HS-5 (cell line): ENCODE results near the gene KLF13.

Experiments used
- DNase-seq: peaks from one replicate; pipeline ENCODE4 v3.0.0-alpha.2; 2012; ENCODE audit warnings: low read depth

The KLF13 gene

GRCh38 chr15:31316135-31316795 lies 10.4 kb upstream of the KLF13 start:
- DNase-seq, result no peak

- no peak for DNase-seq
These were observed 9.6 kb upstream of the KLF13 start for GRCh38 chr15:31317017-31317416.

DNA sequence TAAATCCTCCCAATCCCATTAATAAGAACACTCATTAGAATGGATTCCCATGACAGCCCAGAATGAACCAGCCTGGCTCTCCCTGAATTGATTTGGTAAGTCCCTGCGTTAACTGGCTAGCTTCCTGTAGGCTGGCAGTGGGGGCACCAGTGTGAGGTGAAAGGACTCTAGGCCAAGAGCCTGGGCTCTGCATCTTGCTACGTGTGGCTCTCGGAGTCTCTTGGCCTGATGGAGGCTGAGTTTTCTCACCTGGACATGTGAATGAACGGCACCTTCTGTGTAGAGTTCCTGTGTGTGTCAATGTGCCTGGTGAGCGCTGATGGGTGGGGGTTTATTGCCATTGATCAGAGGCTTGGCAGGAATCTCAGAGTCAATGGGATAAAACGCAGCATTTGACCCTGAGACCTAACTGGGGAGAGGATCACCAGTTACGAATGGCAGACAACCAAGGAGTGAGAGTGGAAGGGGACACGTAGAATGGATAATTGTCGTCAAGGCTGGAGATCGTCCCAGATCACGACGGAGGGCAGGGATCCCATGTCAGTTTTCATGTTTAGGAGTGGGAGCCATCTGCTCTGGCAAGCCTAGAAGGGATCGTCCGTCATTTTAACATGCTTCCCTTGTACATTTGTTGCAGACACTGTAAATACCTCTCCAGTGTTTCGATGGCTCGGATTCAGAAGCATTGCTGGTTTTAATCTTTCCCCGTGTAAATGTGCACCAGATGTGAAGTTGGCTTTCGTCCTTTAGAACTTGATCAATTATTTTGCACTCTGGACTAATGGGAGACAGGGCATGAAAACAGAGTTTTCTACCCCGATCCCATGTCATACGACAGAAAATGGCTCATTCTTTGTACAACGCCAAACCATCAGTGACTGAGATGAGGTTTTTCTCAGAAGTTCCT lies 9.0 kb upstream of the KLF13 start:
- no peak for DNase-seq

DNA sequence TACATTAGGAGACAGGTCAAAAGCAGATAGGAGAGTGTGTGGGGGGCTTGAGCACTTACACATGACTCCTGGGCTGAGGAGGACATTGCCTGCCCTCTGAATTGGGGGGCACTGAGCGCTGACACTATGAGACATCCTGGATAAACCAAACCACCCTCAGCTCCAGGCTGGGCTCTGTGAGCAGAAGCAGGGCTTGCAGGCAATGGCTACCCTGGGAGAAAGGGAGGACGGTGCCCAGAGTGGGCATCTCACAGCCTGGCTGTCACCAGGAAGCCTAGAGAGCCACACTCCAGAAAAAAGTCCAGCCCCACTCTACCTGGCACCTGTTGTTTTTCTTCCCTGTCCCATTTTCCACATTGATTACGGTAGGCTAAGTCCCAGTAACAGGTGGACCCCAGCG lies 8.2 kb upstream of the KLF13 start:
- no peak for DNase-seq

- no peak for DNase-seq
These were observed 6.6 kb upstream of the KLF13 start for GRCh38 chr15:31320022-31320421.

DNA sequence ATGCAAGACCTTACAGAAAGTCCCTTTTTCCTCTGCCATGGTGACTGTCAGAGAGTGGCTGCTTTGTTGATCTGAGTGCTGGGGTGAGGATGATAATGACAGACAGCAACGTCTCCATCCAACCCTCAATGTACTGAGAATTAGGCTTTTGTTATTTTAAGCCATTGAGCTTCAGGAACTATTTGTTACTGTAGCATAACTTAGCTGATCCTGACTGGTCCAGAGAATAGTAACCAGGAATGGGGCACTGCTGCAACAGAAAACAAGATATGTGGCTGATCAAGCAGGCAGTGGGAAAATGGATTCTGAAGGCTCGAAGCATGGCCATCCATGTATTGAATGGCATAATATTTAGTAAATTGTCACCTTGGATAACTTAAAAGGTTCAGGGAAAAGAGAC lies 5.2 kb upstream of the KLF13 start:
- no peak for DNase-seq

- no peak for DNase-seq
These were observed 4.1 kb upstream of the KLF13 start for GRCh38 chr15:31322504-31322903.

DNA sequence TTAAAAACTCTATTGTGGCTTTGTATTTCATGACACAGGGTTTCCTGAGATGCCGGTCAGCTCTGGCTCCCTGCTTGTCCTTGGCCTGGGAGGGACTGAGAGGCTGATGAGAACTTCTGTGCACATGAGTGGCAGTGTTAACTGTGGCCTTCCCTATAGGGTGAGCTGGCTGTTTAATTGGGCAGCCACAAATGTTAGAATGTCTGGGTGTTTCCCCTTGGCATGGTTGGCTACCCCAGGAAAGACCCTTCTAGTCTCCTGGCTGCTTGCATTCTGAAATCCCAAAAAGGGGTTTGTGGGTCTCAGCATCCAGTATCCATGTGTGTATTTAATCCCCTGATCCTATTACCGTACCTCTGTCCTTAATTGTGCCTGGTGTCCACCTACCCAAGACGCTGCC lies 3.0 kb upstream of the KLF13 start:
- DNase-seq, result no peak

DNA sequence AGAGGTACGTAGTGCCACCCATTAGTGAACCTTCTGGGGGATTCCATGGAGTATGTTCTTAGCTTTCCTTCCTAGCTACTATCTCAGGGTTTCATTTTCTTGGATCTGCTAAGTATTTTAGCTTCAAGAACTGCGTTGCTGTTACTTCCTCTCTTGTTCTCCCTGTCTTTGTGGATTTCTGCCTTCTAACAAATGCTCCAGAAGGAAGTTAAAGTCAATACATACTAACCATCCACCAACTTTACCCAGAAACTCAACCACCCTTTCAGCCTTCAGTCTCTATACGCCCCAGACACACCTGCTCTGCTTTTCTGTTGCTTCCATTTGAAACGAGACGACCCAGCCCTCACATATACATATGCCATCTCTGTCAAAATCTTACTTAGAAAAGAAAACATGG lies 2.4 kb upstream of the KLF13 start:
- DNase-seq, result no peak

DNA sequence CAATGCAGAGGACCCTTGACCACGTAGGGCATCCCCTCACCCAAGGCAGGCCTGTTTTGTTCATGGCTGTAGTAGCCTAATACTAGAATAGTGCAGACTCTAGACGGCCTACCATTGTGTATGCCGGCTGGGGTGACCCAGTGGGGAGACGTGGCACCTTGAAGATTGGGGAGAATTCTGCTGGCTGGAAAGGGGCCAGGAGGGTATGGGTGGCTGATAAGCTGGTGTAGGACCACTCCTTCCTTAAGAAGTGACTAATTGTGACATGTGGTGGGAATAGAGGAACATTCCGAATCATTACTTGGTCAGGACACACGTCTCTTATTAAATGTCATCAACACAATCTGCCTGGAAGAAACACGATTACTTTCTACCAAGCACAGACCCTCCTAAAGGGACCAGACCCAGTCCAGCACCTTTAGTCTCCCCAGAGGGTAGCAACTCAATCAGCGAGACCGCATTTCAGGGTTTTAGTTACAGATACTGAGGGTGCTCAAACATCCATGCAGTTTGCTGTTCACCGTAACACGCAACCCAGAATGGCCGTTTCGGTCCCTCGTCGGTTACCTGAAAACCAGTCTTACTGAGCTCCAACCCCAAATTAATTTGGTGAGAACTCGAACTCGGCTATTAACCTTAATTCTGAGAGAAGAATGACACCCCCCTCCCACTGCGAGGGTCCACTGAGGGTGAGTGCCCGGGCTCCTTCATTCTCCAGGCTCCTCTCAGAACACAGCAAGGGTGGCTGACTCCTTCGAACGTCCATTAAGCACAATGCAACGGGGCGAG lies 1.6 kb upstream of the KLF13 start:
- no peak for DNase-seq

GRCh38 chr15:31325595-31326155 lies 960 bp upstream of the KLF13 start:
- no peak for DNase-seq

GRCh38 chr15:31326875-31327668 lies 437 bp downstream of the KLF13 start:
- DNase-seq, result no peak

DNA sequence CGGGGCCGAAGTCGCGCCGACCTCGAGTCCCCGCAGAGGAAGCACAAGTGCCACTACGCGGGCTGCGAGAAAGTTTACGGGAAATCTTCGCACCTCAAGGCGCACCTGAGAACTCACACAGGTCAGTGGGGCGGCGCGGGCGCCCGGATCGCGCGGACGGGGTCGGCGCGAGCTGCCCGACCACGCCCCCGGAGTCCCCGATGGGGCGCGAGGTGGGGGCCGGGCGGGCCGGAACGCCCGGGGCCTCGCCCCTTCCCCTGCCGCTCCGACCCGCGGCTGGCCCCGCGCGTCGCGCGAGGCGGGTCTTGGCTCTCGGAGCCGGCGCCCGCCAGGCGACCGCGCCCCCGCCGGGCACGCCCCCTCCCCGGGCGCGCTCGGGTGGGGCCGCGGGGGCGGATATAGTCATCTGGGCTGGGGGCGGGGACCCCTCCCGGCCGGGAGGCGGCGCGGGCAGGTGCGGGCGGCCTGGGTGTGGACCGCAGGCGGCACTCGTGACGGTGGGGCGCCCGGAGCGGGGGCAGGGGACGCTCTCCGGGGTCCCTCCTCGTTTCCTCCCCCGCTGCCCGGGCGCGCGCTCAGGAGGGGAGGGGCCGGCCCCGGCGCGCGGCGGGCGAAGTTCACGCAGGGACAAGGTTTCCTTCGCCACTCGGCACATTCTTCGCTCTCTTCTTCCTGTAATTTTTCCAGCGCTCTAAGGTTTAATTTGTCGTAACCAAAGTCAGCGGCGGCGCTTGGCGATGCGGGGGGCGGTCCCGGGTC lies 1.2 kb downstream of the KLF13 start:
- no peak for DNase-seq

DNA sequence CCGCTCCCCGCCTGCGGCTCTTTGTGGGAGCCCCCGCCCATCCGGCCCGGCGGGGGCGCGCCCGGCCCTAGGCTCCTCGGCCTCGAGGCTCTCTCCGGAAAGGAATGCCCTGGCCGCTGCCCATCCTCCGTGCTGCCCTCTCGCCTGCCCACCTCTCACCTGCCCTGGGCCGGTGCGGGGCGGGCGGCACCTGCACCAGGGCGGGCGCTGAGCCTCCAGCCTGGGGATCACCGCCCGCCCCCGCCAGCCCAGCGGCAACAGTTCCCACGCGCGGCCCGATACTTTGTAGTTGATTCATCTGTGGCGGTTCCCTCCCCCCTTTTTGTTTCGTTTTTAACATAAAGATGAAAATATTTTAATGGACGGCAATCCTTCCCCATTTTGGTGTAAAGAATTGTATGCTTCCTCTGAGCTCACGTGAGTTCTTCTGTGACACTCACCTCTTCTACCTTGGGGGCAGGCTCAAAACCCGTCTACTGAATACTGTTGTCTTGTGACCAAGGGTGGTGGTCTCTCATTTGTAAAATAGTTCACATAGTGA lies 1.9 kb downstream of the KLF13 start:
- no peak for DNase-seq

DNA sequence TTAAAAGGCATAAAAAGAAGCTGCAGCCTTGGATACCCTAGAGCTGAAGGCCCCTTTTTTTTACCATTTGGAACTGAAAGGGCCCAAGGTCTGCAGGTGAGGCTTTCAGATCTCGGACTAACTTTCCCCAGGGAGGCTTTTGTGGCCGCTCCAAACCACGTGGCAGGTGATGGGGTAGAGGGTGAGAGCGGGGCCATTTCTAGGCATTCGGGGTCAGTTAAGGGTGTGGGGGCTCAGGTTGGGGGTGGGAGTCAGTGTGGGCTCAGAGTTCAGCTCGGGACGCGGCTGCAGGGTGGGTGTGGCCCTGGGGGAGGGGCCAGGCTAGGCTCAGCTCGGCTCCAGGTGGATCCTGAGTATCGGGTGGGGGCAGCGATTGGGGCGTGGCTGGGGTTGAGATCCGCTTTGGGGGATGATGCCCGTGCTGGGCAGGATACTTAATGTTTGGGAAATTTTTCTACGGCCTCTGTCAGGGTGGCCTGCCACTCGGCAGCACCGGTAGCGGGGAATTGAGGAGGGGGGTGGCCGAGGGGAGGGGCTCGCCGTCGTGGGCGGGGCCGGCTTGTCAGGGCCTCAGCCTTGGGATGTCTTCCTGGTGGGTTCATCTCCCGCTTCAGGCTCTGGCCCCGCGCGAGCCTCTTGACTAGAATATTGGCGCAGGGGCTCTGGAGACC lies 2.5 kb downstream of the KLF13 start:
- DNase-seq, result no peak

- DNase-seq, result no peak
These were observed 3.0 kb downstream of the KLF13 start for GRCh38 chr15:31329640-31330010.

DNA sequence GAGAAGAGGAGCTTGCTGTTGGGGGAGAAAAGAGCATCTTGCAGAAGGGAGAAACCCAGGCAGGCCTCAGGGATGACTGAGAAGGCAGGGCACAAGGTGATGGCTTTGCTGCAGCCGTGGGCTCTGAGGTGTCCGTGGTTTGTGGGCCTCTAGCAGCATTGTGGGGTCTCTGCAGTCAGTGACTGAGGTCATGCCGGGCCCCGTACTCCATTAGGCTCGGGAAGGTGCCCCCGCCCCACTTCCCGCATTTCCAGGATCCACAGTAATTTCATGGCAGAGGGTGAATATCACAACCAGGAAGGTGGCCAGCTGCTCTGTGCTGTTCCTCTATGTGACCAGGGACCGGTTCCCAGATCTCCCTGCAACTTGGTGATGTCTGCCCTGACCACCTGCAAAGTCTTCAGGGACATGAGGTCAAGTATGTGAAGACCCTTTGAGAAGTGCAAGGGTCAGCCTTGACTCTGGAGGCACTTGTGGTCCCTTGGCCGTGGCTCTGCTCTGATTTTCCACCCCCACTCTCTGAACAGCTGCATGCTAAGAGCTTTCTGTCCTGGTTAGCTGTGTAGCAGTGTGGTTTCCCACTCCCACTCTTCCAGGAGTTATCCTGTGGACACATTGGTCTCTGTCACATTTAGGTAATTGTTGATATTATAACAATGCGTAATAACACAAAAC lies 3.6 kb downstream of the KLF13 start:
- no peak for DNase-seq

GRCh38 chr15:31330836-31331235 lies 4.2 kb downstream of the KLF13 start:
- DNase-seq, result no peak

DNA sequence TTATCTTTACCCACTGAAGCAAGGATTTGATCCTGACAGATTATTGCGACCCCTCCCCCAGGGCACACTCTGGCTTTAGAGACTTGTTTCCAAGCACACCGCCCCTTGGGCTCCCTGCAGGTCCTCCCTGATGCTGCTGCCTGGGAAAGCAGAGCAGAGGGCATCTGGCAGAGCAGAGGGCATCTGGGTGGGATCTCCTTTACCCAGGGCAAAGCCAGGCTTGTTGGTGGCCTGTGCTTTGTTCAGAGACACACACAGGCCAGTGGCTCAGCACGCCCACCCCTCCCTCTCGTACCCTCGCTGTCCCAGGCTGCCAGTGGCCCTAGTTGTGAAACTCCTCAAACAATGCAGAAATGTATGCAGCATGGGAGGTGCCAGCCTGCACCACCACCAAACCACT lies 4.8 kb downstream of the KLF13 start:
- DNase-seq, result no peak
